SK-N-SH (cell line): ENCODE measurements around the gene VPS16. TPM values are rescaled to one million over a fixed set of nuclear protein-coding genes. Genes with fewer than 3 reads are reported as not detected.

Source experiments
- CTCF ChIA-PET: fragments of 300-600, 350-600 bp; formaldehyde crosslinking; extraction: SDS; loops from one replicate; lab custom pipeline; 2021; lab: Yijun Ruan, JAX
- POLR2A ChIA-PET: fragments of 350-600 bp; sonication (Branson Sonifier 250); formaldehyde crosslinking; extraction: SDS; loops from one replicate; lab custom pipeline; 2020; ENCODE audit warnings: antibody characterized with exemption, inconsistent platforms; lab: Yijun Ruan, JAX
- DNase-seq: peaks from one replicate; pipeline ENCODE4 v3.0.0; 2012
- H2AFZ ChIP-seq: fragments of 200-600 bp; sonication (generic); 2 replicates; pipeline ENCODE4 v1.8.1; 2016; ENCODE audit warnings: antibody characterized with exemption, mild to moderate bottlenecking, low read depth
- H3F3A ChIP-seq: fragments of 200-600 bp; sonication (generic); replicated peaks from 2 replicates; pipeline ENCODE3; 2016; ENCODE audit warnings: antibody characterized with exemption, mild to moderate bottlenecking; ENCODE audit not compliant: insufficient read depth
- H3K27ac ChIP-seq, 2 experiments: fragments of 200-500 bp in 1 of 2; fragments of 200-600 bp in 1 of 2; sonication (Bioruptor generic) in 1 of 2; sonication (generic), shearing (Covaris generic) in 1 of 2; 2 replicates each; pipeline versions ENCODE4 v1.5.1 to v1.6.1; 2014 to 2016; ENCODE audit warnings: low read depth in 2 of 2, inconsistent platforms in 1 of 2, low read length in 1 of 2, mild to moderate bottlenecking in 1 of 2, mixed read lengths in 1 of 2
- H3K27me3 ChIP-seq: fragments of 200-600 bp; sonication (generic), shearing (Covaris generic); 2 replicates; pipeline ENCODE4 v1.6.1; 2016; ENCODE audit warnings: mixed run types; ENCODE audit not compliant: insufficient read depth
- H3K36me3 ChIP-seq, 2 experiments: fragments of 200-500 bp in 1 of 2; fragments of 200-600 bp in 1 of 2; sonication (Bioruptor generic) in 1 of 2; sonication (generic) in 1 of 2; replicated peaks in 1 of 2; 2 replicates each; pipeline versions ENCODE3 to v1.5.1; 2014 to 2016; ENCODE audit warnings: low read length in 1 of 2, mild to moderate bottlenecking in 1 of 2; ENCODE audit not compliant: insufficient read depth in 2 of 2, control insufficient read depth in 1 of 2
- H3K4me1 ChIP-seq, 2 experiments: fragments of 200-500 bp in 1 of 2; fragments of 200-600 bp in 1 of 2; sonication (Bioruptor generic) in 1 of 2; sonication (generic), shearing (Covaris generic) in 1 of 2; 2 replicates each; pipeline versions ENCODE4 v1.5.1 to v1.6.1; 2014 to 2016; ENCODE audit warnings: low read depth in 1 of 2, low read length in 1 of 2, mixed run types in 1 of 2; ENCODE audit not compliant: insufficient read depth in 2 of 2, control insufficient read depth in 1 of 2
- H3K4me2 ChIP-seq: fragments of 200-600 bp; sonication (generic), shearing (Covaris generic); 2 replicates; pipeline ENCODE4 v1.6.1; 2017; ENCODE audit warnings: mixed run types
- H3K4me3 ChIP-seq, 2 experiments: fragments of 200-500 bp in 1 of 2; fragments of 200-600 bp in 1 of 2; sonication (Bioruptor generic) in 1 of 2; sonication (generic), shearing (Covaris generic) in 1 of 2; 2 replicates each; pipeline versions ENCODE4 v1.5.1 to v1.8.1; 2014 to 2016; ENCODE audit warnings: low read depth in 2 of 2, inconsistent platforms in 1 of 2, low read length in 1 of 2, mild to moderate bottlenecking in 1 of 2, mixed read lengths in 1 of 2, moderate library complexity in 1 of 2
- H3K79me2 ChIP-seq: fragments of 200-600 bp; sonication (generic); 2 replicates; pipeline ENCODE4 v1.8.1; 2017; ENCODE audit warnings: mild to moderate bottlenecking; ENCODE audit not compliant: insufficient read depth
- H3K9ac ChIP-seq: fragments of 200-600 bp; sonication (generic); 2 replicates; pipeline ENCODE4 v1.6.1; 2017; ENCODE audit warnings: mixed run types
- H3K9me2 ChIP-seq: fragments of 200-600 bp; sonication (generic); 2 replicates; pipeline ENCODE4 v1.6.1; 2017; ENCODE audit warnings: mixed run types
- H3K9me3 ChIP-seq: fragments of 200-600 bp; sonication (generic); 2 replicates; pipeline ENCODE4 v1.6.1; 2017; ENCODE audit warnings: mixed run types, mild to moderate bottlenecking, moderate library complexity
- H4K20me1 ChIP-seq: fragments of 200-600 bp; sonication (generic); 2 replicates; pipeline ENCODE4 v1.6.1; 2017; ENCODE audit warnings: mild to moderate bottlenecking, mixed run types; ENCODE audit not compliant: insufficient read depth
- CHD2 ChIP-seq: fragments of 150-350 bp; IDR thresholded peaks from 2 replicates; pipeline ENCODE4 v1.6.1; 2018; ENCODE audit warnings: low read length; ENCODE audit not compliant: partially characterized antibody
- ELF1 ChIP-seq: IDR thresholded peaks from 2 replicates; pipeline ENCODE4 v1.4.0; 2012
- EP300 ChIP-seq, 2 experiments: IDR thresholded peaks; 2 replicates each; pipeline versions ENCODE4 v1.4.0 to v1.6.1; 2012; ENCODE audit warnings: borderline replicate concordance in 1 of 2, low read depth in 1 of 2, low read length in 1 of 2
- FOXJ3 ChIP-seq: sonication (generic); formaldehyde crosslinking; IDR thresholded peaks from 2 replicates; pipeline ENCODE4 v1.5.1; 2020; ENCODE audit warnings: mild to moderate bottlenecking, missing genetic modification reagents
- JUND ChIP-seq: IDR thresholded peaks from 2 replicates; pipeline ENCODE4 v1.4.0; 2012
- MEF2A ChIP-seq: IDR thresholded peaks from 2 replicates; pipeline ENCODE4 v1.4.0; 2012; ENCODE audit warnings: low read depth, borderline replicate concordance
- NFIC ChIP-seq: IDR thresholded peaks from 2 replicates; pipeline ENCODE4 v1.4.0; 2012; ENCODE audit warnings: borderline replicate concordance
- NRF1 ChIP-seq: IDR thresholded peaks from 2 replicates; pipeline ENCODE4 v1.6.1; 2012; ENCODE audit warnings: low read depth, mild to moderate bottlenecking, low read length
- PBX3 ChIP-seq: IDR thresholded peaks from 2 replicates; pipeline ENCODE4; 2012
- RAD21 ChIP-seq: IDR thresholded peaks from 2 replicates; pipeline ENCODE4 v1.6.1; 2012; ENCODE audit warnings: mild to moderate bottlenecking, low read length
- RCOR1 ChIP-seq: fragments of 150-350 bp; IDR thresholded peaks from 2 replicates; pipeline ENCODE4 v1.6.1; 2017; ENCODE audit warnings: antibody characterized with exemption, low read length
- REST ChIP-seq: IDR thresholded peaks from 2 replicates; pipeline ENCODE4 v1.6.1; 2012; ENCODE audit warnings: mild to moderate bottlenecking, low read depth, low read length, moderate library complexity
- RXRA ChIP-seq: IDR thresholded peaks from 2 replicates; pipeline ENCODE4 v1.4.0; 2012; ENCODE audit warnings: low read depth, mild to moderate bottlenecking, borderline replicate concordance
- SIN3A ChIP-seq: IDR thresholded peaks from 2 replicates; pipeline ENCODE4 v1.6.1; 2012; ENCODE audit warnings: low read depth, mild to moderate bottlenecking, low read length, moderate library complexity, borderline replicate concordance
- TAF1 ChIP-seq: IDR thresholded peaks from 2 replicates; pipeline ENCODE4 v1.6.1; 2012; ENCODE audit warnings: low read depth, mild to moderate bottlenecking, low read length, moderate library complexity, borderline replicate concordance
- TEAD4 ChIP-seq: IDR thresholded peaks from 2 replicates; pipeline ENCODE4 v1.4.0; 2012; ENCODE audit warnings: mild to moderate bottlenecking, borderline replicate concordance; ENCODE audit not compliant: insufficient read depth
- USF2 ChIP-seq: fragments of 150-350 bp; IDR thresholded peaks from 2 replicates; pipeline ENCODE4 v1.6.1; 2017; ENCODE audit warnings: antibody characterized with exemption, low read length, low read depth, borderline replicate concordance
- YY1 ChIP-seq: IDR thresholded peaks from 2 replicates; pipeline ENCODE4 v1.4.0; 2012; ENCODE audit warnings: low read depth, mild to moderate bottlenecking
- ZBTB33 ChIP-seq: IDR thresholded peaks from 2 replicates; pipeline ENCODE4 v1.4.0; 2012; ENCODE audit warnings: low read depth, borderline replicate concordance
- WGBS: methylation state at CpG from one replicate; pipeline ENCODE4 v1.1.6; 2017; ENCODE audit warnings: low lambda C conversion rate; 5-methylcytosine and 5-hydroxymethylcytosine counted together
- polyA plus RNA-seq, 3 experiments: library from polyadenylated mRNA; depleted of rRNA; stranded (reverse); fragments of >200 nt; gene quantifications; 2 replicates each; pipeline ENCODE4 v1.2.3, GENCODE V29; 2012

VPS16 gene
- polyA plus RNA-seq, 1 of the 3 experiments (the other 2 are of a cell fraction), result 62.0 TPM

- Histone ChIP-seq H3K36me3 (peaks cover 7 to 23% of the 10 kb centered on the region in 2 experiments), H3K4me1 (peaks cover 9 to 18% of the 10 kb centered on the region in 2 experiments; a peak in 3 of 4 replicates), H4K20me1 (no peaks in the 10 kb centered on the region), H3K9me2 (no peaks in the 10 kb centered on the region), H3K27ac (peak overlapping the region; percentile 68 to 80; a peak in 2 of 4 replicates), H3K9me3 (no peaks in the 10 kb centered on the region), H3F3A (peaks cover 3% of the 10 kb centered on the region), H3K9ac (peak overlapping the region; percentile 88; the same call in 1 of the 2 replicates), H3K27me3 (no peaks in the 10 kb centered on the region), H3K79me2 (peaks cover 39% of the 10 kb centered on the region; the same call in 1 of the 2 replicates), H2AFZ (peak overlapping the region; percentile 100), H3K4me2 (peak overlapping the region; percentile 94), H3K4me3 (peak overlapping the region; percentile 89 to 93)
- 88% methylated on average over 14 of the region's 21 CpGs for WGBS
- no peak for DNase-seq
- TF ChIP-seq CHD2 (no peak), JUND (no peak), EP300 (IDR thresholded peaks at IDR 0.05; ENCODE audit: borderline replicate concordance in 1 of 2, low read depth in 1 of 2, low read length in 1 of 2) (no peak), NFIC (no peak), YY1 (no peak)
- CTCF ChIA-PET, result interaction anchor here (0.9 to 3.8 kb wide), 3 partner anchors 12 to 33 kb away, joined by 3 to 12 read pairs (median 3); no protein-coding TSS in a partner anchor
- POLR2A ChIA-PET, result interaction anchor here (1.5 kb wide), 1 partner anchor 40 kb away, joined by 4 read pairs; the partner anchor contains the start of gene CPXM1
Measured at GRCh38 chr20:2839732-2840137, 810 bp upstream of the VPS16 start.

GRCh38 chr20:2840967-2841531 is 504 bp downstream of the VPS16 start:
- Histone ChIP-seq H4K20me1 (no peaks in the 10 kb centered on the region), H3K4me3 (peak overlapping the region; percentile 89 to 93), H3K79me2 (peaks cover 39% of the 10 kb centered on the region; the same call in 1 of the 2 replicates), H3K4me2 (peak overlapping the region; percentile 94), H3F3A (peaks cover 3% of the 10 kb centered on the region), H3K9ac (peak overlapping the region; percentile 73), H3K36me3 (peaks cover 7 to 18% of the 10 kb centered on the region in 2 experiments), H3K9me3 (no peaks in the 10 kb centered on the region), H3K27ac (peak overlapping the region; percentile 75 to 80), H3K27me3 (no peaks in the 10 kb centered on the region), H2AFZ (peak overlapping the region; percentile 80), H3K9me2 (no peaks in the 10 kb centered on the region), H3K4me1 (peaks cover 9 to 18% of the 10 kb centered on the region in 2 experiments; a peak in 3 of 4 replicates)
- ChIA-PET CTCF (interaction anchor here (1.2 to 3.8 kb wide), 2 partner anchors 11 kb away, joined by 3 to 12 read pairs; no protein-coding TSS in a partner anchor), POLR2A (interaction anchor here (1.4 kb wide), 1 partner anchor 10 kb away, joined by 3 read pairs; no protein-coding TSS in a partner anchor)
- 6% methylated on average over 14 of the region's 33 CpGs for WGBS
- peak; percentile 85 for DNase-seq
- TF ChIP-seq EP300 (IDR thresholded peaks at IDR 0.05; ENCODE audit: borderline replicate concordance in 1 of 2, low read depth in 1 of 2, low read length in 1 of 2), result no peak
- TF ChIP-seq RAD21, result no peak
- no peak for TF ChIP-seq MEF2A
- TF ChIP-seq RCOR1, result no peak
- no peak for TF ChIP-seq RXRA
- TF ChIP-seq SIN3A, result no peak
- no peak for TF ChIP-seq ZBTB33
- no peak for TF ChIP-seq NFIC
- no peak for TF ChIP-seq USF2
- no peak for TF ChIP-seq REST
- no peak for TF ChIP-seq TEAD4
- TF ChIP-seq ELF1, result peak; percentile 49; the same call in 1 of the 2 replicates
- no peak for TF ChIP-seq PBX3
- TF ChIP-seq TAF1, result no peak
- no peak for TF ChIP-seq NRF1
- TF ChIP-seq FOXJ3, result no peak
